Epithelial cell of esophagus (primary cell): Measurements from ENCODE around the gene PTPRK.

Experiments used
- DNase-seq: peaks from one replicate; pipeline ENCODE4 v3.0.0; 2010; ENCODE audit warnings: low read depth
- H3K4me3 ChIP-seq: 2 replicates; pipeline ENCODE4 v1.5.1; 2011; ENCODE audit warnings: mild to moderate bottlenecking, low read length, control low read depth
- TF ChIP-seq, protein P1 (sequence below): IDR thresholded peaks from 2 replicates; pipeline ENCODE4 v1.5.1; 2011; ENCODE audit warnings: low read depth, mild to moderate bottlenecking, low read length, control low read depth, inconsistent platforms; ENCODE audit not compliant: insufficient read depth; ENCODE audit errors: missing control alignments

Gene PTPRK

DNA sequence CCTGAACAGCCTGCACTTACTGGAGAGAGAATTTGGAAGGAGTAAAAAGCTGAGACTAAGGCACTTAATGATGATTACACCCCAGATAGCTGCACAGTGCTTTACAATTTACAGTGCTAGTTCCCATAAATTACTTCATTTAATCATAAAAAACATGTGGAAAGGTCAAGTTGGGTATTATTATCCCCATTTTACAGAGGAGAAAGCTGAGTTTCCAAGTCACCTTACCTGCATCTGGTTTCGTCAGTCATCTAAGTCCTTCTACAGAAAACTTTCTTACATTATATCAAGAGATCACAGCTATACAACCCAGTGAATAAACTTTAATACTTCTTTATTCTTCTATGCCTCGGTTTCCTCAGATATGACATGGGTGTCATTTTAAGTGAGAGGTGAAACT lies 3.3 kb downstream of the PTPRK start:
- DNase-seq: no peak
- TF ChIP-seq, protein P1, sequence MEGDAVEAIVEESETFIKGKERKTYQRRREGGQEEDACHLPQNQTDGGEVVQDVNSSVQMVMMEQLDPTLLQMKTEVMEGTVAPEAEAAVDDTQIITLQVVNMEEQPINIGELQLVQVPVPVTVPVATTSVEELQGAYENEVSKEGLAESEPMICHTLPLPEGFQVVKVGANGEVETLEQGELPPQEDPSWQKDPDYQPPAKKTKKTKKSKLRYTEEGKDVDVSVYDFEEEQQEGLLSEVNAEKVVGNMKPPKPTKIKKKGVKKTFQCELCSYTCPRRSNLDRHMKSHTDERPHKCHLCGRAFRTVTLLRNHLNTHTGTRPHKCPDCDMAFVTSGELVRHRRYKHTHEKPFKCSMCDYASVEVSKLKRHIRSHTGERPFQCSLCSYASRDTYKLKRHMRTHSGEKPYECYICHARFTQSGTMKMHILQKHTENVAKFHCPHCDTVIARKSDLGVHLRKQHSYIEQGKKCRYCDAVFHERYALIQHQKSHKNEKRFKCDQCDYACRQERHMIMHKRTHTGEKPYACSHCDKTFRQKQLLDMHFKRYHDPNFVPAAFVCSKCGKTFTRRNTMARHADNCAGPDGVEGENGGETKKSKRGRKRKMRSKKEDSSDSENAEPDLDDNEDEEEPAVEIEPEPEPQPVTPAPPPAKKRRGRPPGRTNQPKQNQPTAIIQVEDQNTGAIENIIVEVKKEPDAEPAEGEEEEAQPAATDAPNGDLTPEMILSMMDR: no peak
- H3K4me3 ChIP-seq: no peak overlapping the region

DNA sequence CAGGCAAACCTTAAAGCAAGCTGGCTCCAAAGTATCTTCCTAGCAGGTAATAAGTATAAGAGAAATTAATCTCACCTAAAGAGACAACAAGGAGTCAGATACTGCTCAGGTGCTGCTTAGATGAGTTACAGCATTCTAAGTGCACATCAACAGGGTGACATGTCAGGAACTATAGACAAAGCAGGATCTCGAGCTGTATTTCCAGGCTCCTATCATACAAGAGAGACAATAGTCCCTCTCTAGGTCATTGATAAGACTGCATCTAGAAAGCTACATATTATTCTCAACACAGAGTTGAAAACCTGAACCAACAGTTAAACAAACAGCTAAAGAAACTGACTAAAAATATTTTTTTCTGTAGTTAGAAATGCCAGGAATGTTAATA lies 3.9 kb downstream of the PTPRK start:
- H3K4me3 ChIP-seq: no peak overlapping the region
- DNase-seq: peak; percentile 62
- TF ChIP-seq, protein P1: peak; percentile 47

DNA sequence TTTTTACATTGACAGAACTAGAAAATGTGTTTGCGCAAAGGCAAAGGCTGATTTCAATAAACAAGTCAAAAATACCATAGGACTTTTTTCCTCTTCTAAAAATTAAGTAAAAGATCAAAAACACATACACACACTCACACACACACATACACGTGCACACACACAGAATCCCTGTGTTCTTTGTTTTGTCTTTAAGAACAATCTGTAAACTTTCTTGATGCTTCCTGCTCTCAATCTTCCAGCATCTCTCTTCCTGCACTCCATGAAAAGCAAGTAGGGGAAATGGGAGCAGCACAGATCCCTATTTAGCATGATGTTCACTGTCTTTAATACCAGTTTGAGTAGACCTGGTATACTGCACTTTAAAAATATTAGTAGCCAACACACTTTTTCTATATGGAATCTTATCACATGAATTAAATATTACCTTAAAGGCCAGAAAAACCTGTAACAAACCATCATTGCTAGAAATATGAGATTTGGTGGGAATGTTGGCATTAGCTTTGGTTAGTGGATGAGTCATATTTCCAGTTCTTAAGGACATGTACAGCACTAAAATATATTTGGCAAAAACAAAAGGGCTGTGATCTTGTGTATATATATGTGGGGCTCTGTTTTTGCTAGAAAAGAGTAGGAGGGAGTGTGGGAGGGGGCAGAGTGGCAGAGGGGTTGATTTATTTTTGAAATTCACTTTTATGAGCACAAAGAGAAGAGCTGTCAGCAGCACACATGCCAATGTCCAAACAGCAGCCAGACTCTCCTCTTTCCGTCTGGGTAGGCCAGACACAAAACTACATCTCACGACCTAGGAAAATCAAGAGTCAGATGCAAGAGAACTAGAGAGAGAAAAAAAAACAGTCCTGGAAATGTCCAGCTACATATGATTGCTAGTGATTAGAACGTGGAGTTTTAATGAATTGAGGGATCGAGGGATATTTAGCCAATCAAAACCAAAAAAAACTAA lies 4.6 kb downstream of the PTPRK start:
- no peak for DNase-seq
- no peak overlapping the region for H3K4me3 ChIP-seq
- TF ChIP-seq, protein P1: no peak

DNA sequence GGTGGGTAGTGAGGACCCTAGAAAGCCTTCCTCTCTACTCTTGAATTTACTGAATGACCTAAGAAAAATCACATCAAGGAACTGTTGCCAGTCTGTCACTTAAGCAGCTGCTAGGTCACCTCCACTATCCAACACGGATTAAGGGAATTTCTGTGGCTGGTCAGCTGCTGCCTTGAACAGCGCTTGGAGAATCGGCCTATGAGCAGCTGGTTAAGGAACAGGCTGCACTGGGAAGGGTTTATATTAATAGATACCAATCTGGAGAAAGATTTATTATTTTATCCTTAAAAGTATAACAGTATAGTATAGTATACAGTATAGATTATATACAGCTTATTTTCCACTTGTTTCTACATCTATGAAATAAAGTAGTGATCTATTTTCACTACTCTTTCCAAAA lies 6.5 kb downstream of the PTPRK start:
- TF ChIP-seq, protein P1: no peak
- DNase-seq: no peak
- no peak overlapping the region for H3K4me3 ChIP-seq

DNA sequence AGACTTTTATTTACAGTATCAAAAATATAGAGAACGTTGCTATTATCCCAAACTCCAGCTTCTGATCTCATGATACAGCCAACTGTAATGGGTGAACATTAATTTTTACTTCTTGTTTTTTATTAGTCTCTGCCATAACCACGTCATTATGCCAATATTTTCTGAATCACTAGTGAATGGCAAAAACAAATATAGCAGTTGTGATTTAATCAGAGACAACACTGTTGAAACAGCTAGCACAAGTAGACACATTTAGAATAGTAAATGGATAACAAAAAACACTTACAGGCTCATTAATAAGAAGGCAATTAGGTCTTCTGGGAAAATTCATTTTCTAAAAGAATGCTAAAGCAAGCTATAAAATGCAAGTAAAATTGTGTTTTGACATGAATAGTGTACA lies 8.1 kb downstream of the PTPRK start:
- TF ChIP-seq, protein P1: no peak
- no peak overlapping the region for H3K4me3 ChIP-seq
- no peak for DNase-seq

DNA sequence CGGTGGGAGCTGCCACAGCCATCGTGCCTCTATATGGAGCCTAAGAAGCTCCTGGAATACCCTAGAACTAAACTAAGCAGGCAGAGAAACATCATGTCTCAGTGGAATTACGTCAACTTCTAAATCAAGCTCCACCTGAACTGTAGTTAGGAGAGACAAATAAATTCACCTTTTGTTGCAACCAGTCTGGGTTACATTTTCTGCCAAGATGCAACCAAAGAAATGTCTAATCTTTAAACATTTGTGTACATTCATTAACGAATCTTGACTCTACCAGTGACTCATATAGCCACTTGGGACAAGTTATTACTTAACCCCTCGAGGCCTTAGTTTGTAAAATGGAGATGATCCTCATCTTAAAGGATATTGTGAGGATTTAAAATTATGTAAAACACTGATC lies 8.9 kb downstream of the PTPRK start:
- DNase-seq: peak; percentile 89
- no peak overlapping the region for H3K4me3 ChIP-seq
- TF ChIP-seq, protein P1: no peak

DNA sequence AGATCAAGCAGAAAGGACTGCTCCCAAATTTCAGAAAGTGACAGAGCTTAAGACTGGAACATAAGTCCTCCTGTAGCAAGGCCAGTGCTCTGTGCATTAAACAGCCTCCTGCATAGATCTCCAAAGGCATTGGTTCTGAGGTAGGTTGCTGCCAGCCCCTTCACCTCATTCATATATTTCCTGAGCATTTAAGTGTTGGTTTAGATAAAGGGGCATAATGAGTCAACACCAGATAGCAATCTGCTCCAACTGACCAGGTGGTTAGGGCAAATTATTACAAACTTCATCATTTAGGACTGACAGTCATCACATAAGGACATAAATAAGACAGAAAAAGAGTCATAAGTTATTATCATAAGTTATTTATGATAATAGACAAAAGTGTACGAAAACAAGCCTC lies 10.7 kb downstream of the PTPRK start:
- no peak overlapping the region for H3K4me3 ChIP-seq
- DNase-seq: no peak
- TF ChIP-seq, protein P1: no peak
